NCI-H748 (cell line): ENCODE measurements around the gene CUTA.
A peak's percentile ranks its signal among the peaks of the same experiment; 100 is the strongest.
"Not testable (repeated sequence)": the region's sequence is repeated elsewhere in the genome, so short reads cannot be mapped to it uniquely, and the experiment has no call there.

Experiments
- DNase-seq: peaks from one replicate; lab custom pipeline; 2025; ENCODE audit not compliant: unreplicated experiment; lab: John Stamatoyannopoulos, UW

The CUTA gene

DNA sequence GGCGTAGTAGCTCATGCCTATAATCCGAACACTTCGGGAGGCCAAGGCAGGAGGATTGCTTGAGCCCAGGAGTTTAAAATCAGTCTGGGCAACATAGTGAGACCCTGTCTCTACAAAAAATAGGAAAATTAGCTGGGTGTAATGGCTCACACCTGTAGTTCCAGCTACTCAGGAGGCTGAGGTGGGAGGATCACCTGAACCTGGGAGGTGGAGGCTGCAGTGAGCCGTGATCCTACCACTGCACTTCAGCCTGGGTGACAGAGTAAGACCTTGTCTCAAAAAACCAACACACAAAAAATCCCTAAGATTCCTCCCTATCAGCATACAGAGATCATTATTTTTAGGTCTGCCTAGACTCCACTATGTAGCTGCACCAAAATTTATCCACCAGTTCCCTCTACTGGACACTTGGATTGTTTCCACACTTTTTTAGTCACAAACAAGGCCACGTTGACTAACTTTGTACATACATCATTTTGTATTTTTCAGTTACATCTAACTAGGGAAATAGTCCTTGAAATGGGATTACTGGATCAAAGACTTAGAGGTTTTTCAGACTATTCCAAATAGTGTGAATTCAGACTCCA, 10.7 kb downstream of the CUTA start:
- no peak for DNase-seq

DNA sequence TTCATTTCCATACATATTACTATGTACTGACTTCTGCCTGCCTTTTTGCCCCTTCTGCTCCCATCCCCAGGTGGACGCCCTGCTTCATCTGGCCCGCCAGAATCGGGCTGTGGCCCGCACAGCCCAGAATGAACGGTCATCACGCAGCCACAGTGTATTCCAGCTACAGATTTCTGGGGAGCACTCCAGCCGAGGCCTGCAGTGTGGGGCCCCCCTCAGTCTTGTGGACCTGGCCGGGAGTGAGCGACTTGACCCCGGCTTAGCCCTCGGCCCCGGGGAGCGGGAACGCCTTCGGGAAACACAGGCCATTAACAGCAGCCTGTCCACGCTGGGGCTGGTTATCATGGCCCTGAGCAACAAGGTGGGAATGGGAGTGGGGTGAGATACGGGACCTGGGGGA, 11.8 kb downstream of the CUTA start:
- DNase-seq: no peak

DNA sequence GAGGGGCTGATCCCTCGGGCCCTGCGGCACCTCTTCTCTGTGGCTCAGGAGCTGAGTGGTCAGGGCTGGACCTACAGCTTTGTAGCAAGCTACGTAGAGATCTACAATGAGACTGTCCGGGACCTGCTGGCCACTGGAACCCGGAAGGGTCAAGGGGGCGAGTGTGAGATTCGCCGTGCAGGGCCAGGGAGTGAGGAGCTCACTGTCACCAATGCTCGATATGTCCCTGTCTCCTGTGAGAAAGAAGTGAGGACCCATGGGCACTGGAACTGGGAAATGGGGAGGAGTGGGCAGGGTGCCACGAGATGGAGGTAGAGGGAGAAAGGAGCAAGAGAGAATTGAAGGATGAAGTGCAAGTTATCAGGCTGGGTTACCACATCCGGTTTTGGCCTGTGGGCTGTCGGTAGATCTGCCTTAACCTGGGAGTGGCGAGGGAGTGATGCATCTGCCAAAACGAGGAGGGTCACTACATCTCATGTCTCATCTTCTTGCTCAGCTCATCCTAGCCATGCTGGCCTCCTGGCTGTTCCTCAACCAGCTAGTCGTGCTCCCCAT, 12.4 kb downstream of the CUTA start:
- DNase-seq: no peak

DNA sequence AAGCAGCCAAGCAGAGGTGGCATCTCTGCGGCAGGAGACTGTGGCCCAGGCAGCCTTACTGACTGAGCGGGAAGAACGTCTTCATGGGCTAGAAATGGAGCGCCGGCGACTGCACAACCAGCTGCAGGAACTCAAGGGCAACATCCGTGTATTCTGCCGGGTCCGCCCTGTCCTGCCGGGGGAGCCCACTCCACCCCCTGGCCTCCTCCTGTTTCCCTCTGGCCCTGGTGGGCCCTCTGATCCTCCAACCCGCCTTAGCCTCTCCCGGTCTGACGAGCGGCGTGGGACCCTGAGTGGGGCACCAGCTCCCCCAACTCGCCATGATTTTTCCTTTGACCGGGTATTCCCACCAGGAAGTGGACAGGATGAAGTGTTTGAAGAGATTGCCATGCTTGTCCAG, 13.0 kb downstream of the CUTA start:
- DNase-seq: no peak

DNA sequence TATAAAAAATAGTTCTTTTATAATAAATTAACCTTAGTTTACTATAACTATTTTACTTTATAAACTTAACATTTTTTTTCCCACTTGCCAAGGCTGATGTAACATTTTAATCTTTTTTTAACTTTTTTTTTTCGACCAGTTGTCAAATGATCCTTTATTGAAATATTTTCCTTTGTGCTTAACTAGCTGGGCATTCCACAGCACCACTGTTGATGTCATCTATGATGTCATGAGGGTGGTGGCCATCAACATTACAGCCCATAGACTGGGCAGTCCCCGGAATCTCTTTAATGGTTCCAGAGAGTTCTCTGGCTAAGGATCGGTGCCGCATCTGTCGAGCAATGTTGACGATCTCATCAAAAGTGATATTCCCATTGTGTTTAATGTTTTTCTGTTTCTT, 18.0 kb downstream of the CUTA start:
- DNase-seq: not testable (repeated sequence)

DNA sequence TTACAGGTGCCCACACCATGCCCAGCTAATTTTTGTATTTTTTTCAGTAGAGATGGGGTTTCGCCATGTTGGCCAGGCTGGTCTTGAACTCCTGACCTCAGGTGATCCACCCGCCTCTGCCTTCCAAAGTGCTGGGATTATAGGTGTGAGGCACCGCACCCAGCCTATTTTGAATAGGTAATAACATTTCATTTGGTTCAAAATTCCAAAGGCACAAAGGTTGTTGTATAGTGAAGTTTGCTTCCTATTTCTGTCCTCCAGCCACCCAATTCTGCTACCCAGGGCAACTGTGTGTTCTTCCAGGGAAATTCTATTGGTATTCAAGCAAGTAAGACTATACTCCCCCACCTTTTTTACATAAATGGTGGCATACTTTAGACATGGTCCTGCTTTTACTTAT, 19.3 kb downstream of the CUTA start:
- not testable (repeated sequence) for DNase-seq

DNA sequence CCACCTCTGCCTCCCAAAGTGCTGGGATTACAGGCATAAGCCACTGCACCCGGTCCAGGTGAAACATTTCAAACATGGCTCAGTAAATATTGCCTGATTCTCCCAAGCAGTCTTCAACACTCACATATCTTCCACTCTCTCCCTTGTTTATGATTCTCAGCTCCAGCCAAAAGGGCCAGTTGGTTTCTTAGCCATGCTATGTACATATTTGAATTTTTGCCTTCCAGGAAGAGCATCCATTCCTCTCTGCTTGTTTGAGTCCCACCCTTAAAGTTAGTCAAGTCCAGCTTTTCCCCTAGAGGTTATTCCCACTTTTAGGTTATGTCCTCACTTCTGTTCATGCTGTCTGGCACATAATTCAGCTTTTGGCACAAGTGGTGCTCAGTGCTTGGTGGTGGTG, 20.4 kb downstream of the CUTA start:
- DNase-seq: no peak

DNA sequence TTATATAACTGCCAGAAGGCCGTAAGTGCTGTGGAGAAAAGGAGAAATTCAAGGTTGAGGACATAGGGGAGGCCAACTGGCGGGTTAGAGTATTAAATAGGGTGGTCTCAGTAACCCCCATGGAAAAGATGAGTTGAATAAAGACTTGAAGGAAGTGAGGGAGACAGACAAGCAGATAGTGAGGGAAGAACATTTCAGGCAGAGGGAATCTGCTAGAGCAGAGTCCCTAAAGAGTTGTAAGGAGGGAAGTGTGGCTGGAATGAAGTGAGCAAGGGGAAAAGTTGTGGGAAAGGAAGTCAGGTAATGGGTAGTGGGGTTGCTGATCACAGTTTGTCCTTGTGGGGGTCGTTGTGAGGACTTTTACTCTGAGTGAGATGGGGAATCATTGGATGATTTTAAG, 24.9 kb downstream of the CUTA start:
- DNase-seq: no peak

DNA sequence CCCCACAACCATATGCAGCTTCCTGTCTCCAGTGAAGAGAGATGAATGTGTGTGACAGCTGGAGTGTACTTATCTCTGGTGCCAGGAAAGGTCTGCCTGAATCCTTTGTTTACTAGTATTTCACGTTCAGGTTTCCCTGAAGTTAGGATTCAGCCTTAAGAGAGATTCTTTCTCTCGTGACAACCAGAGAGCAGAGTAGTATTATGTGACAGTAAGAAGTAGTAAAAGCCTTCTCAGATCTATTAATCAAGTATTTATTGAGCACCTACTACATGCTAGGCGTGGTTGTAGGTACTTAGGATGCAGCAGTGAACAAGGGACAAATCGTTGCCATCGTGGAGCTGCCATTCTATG, 25.3 kb downstream of the CUTA start:
- peak; percentile 34 for DNase-seq

DNA sequence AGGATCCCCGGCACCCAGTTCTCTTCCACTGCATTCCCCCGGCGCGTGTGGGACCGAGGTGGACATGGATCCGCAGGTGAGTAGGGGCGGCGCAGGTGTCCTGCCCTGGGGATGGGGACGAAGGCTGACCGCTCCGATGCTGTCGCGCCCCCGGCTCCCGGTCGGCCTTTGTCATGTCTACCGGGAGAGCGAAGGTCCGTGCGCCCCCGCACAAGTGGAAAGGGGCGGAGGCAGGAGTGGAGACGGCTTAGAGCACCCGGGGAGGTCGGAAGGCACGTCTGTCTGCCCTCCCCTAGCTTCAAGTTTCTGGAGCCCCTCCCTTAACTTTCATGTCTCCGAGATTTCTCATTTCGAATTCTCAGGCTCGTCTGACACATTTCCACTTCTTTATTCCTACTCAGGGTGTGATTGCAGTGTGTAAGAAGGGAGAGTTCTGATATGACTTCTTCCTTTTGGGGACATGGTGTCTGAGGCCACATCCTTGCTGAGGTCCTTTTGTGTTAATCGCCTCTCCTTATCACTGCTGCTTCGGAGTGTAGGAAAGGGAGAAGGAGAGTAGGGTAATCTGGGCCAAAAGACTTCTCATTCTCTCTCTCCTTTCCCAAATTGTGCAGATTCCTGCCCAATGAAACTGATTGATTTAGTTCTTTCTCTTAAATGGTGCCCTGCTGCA, 25.8 kb downstream of the CUTA start:
- DNase-seq: peak; percentile 62

DNA sequence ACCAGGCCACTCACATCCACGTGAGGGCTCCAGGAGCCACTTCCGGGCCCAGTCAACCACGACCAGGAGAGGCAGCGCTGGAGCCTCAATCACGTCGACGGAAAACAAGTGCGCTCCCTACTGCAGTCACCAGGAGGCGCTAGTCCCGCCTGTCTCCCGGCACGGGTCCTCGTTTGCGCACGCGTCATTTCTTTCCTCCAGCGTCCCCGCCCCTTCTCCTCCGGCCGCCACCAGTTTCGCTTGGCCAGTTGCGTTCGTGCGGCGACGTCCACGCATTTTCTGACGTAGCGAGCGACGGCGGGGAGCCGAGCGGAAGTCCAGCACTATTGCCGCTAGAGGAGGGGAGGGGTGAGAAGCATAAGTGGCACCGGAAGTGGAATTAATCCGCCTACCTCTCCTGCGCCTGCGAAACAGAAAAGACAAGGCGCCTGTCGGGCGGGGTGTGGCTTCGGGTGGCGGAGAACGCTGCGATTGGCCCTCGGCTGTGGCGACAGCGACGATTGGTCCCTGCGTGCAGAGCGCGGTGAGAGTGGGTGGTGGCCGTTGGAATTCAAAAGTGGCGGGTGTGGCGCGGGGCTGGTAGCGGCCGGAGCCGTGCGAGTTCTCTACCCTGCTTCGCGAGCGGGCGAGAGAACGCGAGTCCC, 26.5 kb downstream of the CUTA start, which contains the start of gene KIFC1:
Gene KIFC1, plus strand, starts transcription at position 546 of the 644 bp plus-strand sequence. CDS start 163 bp downstream, outside the sequence.
- DNase-seq: peak; percentile 100

DNA sequence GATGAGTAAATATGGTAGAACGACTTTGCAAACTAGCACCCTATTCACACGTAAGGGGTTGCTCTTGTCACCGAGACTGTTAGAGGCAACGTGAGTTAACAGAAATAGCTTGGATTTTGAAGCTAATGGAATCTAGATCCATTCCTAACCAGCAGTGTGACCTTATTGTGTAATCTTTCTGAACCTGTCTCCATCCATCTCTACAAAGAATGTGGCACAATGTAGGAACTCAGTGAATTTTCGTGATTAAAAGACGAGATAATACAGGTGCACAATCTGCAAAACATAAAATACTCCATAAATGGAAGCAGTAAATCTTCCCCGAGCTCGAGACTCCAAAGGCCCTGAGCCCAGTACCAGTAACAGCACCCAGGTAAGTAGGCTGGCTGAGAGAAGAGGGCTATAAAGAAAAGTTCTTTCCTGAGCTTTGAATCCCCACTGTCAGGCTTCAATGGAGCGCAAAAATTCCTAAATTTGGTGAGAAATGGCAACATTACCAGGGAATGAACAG, 27.1 kb downstream of the CUTA start:
- DNase-seq: no peak

DNA sequence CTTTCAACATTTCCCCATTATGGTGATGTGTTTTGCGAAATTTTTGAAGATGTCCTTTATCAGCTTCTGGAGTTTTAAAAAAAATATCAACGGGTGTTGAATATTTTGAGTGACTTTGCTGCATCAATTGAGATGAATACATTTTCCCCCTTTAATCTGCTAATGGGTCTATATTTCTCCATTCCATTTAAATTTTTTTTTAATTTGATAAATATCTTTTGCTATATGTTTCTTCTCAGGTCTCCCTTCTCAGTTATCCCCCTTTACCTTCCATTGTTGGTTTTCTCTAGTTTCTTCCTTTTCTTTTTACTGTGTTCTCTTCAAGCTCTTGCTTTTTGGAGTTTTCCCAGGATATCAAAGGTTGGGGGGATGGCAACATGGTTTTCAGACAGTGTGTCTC, 27.7 kb downstream of the CUTA start:
- DNase-seq: no peak

DNA sequence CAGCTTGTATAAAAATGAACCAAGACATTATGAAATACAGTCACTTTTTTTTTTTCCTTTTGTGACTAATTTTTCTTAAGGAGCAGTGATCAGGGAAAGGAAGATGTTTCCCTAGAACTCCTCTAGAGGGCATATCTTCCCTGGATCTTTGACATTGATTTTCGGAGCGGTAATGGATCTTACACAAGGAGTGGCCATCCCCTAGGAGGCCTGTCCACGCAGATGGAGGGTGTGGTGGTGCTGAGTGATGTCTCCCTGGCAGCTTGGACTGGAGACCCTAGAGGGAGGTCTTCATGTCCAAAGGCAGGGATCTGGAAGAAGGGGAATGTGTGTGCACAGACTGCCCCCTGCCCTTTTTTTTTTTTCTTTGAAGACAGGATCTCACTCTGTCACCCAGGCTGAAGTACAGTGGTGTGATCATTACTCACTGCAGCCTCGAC, 33.3 kb downstream of the CUTA start:
- DNase-seq: no peak

DNA sequence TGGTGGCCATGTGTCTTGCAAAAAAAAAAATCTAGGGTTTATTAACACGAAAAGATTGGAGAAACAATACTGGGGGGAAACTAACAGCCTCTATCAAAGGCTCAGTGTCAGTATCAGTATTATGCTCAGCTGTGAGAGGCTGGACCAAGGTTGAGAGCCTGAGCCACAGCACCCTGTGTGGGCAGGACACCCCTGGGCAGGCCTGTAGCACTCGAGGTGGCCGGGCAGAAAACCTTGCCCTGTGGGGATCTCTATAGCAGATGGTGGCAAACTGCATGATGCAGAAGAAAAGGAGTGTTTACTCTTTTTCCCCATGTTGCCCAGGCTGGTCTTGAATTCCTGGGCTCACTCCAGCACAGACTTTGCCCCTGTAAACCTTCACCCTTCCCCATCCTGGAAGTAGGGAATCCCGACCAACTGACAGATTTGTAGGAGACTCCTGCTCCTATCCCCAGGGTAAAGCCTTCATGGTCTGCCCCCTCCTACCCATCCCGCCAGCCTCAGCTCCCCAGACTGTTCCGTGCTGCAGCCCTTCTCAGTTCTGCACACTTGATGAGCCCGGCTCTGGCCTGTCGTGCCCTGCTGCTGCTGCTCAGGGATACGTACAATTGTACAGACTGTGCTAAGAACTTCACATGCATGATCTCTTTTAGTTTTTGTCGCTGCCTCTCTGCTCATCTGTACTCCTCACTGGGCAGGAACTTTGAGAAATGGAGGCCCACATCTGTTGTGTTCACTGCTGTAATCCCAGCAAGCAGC, 34.3 kb downstream of the CUTA start:
- DNase-seq: no peak

DNA sequence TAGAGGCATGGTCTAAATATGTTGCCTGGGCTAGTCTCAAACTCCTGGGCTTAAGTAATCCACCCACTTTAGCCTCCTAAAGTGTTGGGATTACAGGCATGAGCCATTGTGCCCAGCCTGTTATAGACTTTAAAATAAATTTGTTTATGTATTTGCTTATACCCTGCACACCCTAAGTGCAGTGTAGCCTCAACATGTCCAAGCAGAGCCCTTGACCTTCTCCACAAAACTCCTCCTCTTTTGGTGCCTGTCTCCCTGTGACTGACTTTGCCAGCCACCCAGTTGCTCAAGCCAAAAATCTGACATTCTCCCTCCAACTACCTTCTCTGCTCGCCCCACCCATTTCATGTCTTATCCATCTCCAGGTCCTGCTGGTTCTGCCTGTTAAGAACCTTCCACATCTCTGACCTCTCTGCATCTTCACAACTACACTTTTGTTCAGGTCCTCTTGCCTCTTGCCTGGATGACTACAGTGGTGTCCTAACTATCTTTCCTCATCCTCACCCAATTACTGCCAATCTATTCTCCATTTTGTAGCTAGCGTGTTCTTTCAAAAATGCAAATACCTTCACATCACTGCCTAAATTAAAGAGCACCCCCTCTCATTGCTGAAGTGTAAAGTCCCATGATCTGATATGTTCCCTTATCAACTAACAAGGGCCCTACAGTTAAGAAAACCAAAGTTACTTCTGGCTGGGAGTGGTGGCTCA, 37.5 kb downstream of the CUTA start:
- no peak for DNase-seq

DNA sequence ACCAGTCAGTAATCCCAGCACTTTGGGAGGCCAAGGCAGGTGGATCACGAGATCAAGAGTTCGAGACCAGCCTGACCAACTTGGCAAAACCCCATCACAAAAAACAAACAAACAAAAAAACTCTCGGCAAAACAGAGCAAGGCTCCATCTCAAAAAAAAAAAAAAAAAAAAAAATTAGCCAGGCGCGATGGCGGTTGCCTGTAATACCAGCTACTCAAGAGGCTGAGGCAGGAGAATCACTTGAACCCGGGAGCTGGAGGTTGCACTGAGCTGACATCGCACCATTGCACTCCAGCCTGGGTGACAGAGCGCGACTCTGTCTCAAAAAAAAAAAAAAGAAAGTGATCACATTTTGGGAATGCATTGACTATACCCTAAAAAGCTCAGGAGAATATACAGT, 38.7 kb downstream of the CUTA start:
- DNase-seq: not testable (repeated sequence)

DNA sequence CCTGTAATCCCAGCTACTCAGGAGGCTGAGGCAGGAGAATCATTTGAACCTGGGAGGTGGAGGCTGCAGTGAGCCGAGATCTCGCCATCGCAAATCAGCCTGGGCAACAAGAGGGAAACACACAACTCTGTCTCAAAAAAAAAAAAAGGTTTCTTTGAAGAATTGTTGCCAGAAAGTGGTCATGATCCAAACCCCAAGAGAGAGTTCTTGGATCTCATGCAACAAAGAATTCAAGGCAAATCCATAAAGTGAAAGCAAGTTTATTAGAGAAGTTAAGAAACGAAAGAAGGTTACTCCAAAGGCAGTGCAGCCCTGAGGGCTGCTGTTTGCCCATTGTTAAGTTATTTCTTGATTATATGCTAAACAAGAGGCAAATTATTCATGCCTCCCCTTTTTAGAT, 40.7 kb downstream of the CUTA start:
- DNase-seq: no peak

DNA sequence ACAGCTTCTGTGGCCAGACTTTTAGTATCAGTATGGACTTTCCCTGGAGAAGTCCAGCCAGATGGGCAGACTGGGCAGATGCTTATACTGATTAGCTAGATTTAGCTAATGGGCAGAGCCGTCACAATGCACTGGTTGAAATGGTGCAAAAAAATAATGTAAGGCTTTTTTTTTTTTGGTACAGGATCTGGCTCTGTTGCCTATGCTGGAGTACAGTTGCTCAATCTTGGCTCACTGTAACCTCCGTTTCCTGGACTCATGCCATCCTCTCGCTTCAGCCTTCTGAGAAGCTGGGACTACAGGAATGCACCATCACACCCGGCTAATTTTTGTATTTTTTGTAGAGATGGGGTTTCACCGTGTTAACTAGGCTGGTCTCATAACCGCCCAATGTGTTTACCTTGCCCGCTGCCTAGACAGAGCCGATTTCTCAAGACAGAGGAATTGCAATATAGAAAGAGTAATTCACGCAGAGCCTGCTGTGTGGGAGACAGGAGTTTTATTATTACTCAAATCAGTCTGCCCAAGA, 42.7 kb downstream of the CUTA start:
- DNase-seq: no peak
